SKM-1 treated with dmso at 0.1 percent for 144 hours (cell line): ENCODE measurements around the gene UBN1.

Source experiments
- DNase-seq: peaks from one replicate; lab custom pipeline; 2025; ENCODE audit not compliant: unreplicated experiment; lab: John Stamatoyannopoulos, UW

The UBN1 gene

DNA sequence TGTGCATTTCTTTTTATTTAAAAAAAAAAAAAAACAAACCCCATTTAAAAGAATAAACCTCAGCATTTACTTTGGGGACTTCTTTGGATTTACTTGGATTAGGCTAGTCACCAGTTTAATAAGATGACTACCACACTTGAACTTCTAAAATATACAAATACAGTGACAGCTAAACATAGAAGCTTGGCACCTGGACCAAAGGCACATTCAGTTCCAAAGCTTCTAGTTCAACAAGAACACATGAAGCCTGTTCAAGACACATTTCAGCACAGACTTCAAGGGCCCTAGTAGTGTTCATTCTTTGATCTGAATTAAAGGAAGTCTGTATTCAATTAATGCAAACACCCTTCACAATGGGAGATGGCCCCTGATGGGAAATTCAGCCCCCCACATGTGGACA, 33.2 kb upstream of the UBN1 start:
- DNase-seq: no peak

GRCh38 chr16:4814542-4815173, 32.6 kb upstream of the UBN1 start:
- DNase-seq: no peak

- DNase-seq: no peak
These were observed 26.6 kb upstream of the UBN1 start for GRCh38 chr16:4820652-4821051.

GRCh38 chr16:4825196-4825595, 22.1 kb upstream of the UBN1 start:
- no peak for DNase-seq

- DNase-seq: no peak
These were observed 20.8 kb upstream of the UBN1 start for GRCh38 chr16:4826526-4826925.

DNA sequence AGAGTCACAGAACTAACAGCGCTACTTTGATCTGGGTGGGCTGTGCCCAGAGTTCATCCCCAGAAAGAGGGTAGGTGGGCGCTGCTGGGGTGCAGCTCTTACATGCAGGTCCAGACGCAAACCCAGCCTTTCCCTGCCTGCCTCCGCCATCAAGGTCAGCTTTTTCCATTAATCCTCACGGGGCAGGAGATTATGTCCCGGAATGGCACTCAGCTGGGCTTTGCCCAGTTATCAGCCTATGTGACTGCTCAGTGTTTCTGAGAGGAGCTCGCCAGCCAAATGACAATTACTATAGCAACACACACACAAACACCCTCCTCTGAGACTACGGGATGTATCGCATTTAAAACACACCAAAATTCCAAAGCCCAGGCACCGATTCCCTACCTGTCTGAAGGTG, 20.3 kb upstream of the UBN1 start:
- no peak for DNase-seq

- DNase-seq: no peak
These were observed 18.5 kb upstream of the UBN1 start for GRCh38 chr16:4828567-4829321.

DNA sequence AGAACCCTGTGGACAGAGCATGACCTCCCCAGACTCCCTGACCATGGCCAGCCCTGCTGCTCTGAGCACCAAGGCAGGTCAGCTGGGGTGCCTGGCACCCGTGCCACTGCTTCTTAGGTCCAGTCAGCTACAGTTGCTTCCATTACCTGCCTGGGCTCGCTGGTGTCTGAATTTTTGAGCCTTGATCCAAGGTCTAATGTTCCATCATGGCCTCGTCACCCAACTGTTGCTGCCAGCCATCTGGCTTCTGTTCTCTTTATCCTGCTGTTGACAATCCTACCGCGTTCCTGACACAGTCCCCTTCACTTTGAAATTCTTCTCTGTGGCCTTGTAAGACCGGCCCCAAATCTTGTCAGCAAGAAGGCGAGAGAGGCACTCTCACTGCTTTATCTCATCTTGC, 16.9 kb upstream of the UBN1 start:
- no peak for DNase-seq

GRCh38 chr16:4831616-4832015, 15.7 kb upstream of the UBN1 start:
- no peak for DNase-seq

DNA sequence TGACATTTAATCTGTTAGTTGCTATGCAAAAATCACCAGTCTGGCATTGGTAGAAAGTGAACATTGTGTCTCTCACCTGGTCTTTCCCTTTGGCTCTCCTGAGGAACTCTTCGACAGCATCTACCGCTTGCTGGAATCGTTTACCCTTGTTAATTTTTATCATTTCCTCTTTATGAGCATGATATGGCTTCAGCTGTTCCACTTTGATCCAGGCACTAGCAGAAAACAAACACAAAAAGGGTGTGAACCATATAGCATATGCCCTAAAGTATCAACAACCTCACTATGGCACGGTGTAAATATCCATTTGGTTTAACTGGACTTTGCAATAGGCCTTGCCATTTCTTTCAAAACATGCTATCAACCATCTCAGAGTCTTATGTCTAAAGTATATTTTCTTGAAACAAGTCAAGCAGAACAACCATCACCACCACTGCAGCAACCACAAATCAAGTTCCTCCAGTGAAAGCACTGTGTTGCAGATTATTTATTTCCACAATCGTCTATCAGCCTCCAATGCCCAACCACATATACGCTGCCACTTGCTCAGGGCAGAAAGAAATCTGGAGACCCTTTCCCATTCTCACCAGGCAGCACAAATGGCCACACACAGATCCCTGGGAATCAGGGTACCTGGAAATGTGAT, 14.5 kb upstream of the UBN1 start:
- DNase-seq: no peak

- DNase-seq: no peak
These were observed 13.7 kb upstream of the UBN1 start for GRCh38 chr16:4833584-4833983.

DNA sequence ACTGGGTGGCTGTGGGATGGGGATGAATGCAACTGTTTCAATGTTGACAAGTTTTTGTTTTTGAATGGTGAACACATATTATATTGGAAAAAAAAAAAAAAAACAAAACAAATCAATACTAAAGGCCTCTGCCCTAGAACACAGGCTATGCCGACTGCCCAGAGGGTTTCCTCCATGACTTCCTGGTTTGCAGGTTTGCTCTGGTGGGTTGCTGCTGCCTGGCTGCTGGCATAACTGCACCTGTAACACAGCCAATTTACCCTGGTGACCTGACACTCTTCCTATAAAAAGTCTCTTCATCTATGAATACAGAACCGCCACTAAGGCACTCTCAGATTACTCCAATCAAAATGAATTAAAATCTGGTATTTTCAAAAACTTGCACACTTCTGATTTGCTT, 10.6 kb upstream of the UBN1 start:
- no peak for DNase-seq

- DNase-seq: no peak
These were observed 9.4 kb upstream of the UBN1 start for GRCh38 chr16:4837733-4838501.

GRCh38 chr16:4839942-4840341, 7.3 kb upstream of the UBN1 start:
- no peak for DNase-seq

DNA sequence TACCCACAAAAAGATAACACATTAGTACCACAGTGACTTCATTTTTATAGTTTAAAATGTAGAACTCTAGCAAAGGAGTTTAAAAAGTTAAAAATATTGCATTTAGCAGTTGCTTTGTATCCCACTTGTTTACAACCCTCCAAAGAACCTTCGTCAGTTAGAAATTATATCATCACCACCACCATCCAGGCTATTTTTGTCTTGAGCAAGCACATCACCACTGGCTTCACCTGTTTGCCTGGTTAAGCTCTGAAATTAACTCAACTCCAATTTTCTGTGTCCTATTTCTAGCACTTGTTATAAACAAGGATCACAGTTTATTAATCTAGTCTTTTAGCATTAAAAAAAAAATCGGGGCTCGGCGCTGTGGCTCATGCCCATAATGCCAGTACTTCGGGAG, 6.3 kb upstream of the UBN1 start:
- no peak for DNase-seq

GRCh38 chr16:4846503-4846900, 779 bp upstream of the UBN1 start:
- DNase-seq: peak; percentile 55

- no peak for DNase-seq
These were observed 700 bp downstream of the UBN1 start for GRCh38 chr16:4847774-4848587.

DNA sequence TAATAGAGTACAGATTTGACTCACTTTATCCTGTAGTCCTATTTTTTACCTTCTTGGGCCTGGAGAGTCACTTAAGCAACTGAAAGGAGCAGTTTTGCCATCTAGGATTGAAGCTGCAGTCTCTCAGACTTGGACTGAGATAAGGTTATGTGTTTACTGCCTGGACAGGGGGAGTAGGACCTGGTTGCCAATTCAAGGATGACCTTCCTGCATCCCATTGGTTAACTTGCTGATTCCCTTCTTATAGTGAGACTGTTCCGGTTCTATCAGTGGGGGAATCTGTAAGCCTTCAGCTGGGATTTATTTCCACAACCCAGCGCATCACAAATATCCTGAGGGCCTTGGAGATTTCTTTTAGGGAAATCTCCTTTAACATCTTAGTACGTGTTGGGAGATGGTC, 2.9 kb downstream of the UBN1 start:
- no peak for DNase-seq

GRCh38 chr16:4852221-4852872, 5.1 kb downstream of the UBN1 start:
- DNase-seq: no peak

- no peak for DNase-seq
These were observed 8.1 kb downstream of the UBN1 start for GRCh38 chr16:4855371-4855770.
